Natural killer cell (primary cell): ENCODE data around the gene JAKMIP1. TPM values are rescaled to one million over a fixed set of nuclear protein-coding genes. Genes with fewer than 3 reads are reported as not detected.

Experiments
- ATAC-seq, 3 donors: fragments of 150-1000 bp in 2 of 3; fragments of 200-7000 bp in 1 of 3; cut with Tn5 transposase; 1 replicate in 1 of 3; 2 replicates in 2 of 3; pipeline ENCODE4 v1.10.0; 2021; ENCODE audit warnings: mild to moderate bottlenecking in 2 of 3, moderate library complexity in 2 of 3
- DNase-seq, 2 donors: peaks; one replicate each; pipeline versions ENCODE4 v3.0.0 to v3.0.0-alpha.2; 2013 to 2021; ENCODE audit warnings: mixed read lengths in 1 of 2
- H3K27ac ChIP-seq: one replicate; pipeline ENCODE4 v1.5.1; 2013; ENCODE audit warnings: mild to moderate bottlenecking, low read length
- H3K27me3 ChIP-seq: one replicate; pipeline ENCODE4 v1.6.1; 2013; ENCODE audit warnings: low read length; ENCODE audit not compliant: control insufficient read depth, insufficient read depth
- H3K36me3 ChIP-seq: one replicate; pipeline ENCODE4 v1.6.1; 2013; ENCODE audit warnings: low read length; ENCODE audit not compliant: control insufficient read depth, insufficient read depth
- H3K4me1 ChIP-seq: one replicate; pipeline ENCODE4 v1.6.1; 2013; ENCODE audit warnings: low read length; ENCODE audit not compliant: control insufficient read depth, insufficient read depth
- H3K4me3 ChIP-seq: one replicate; pipeline ENCODE4 v1.5.1; 2013; ENCODE audit warnings: low read length
- H3K9me3 ChIP-seq: one replicate; pipeline ENCODE4 v1.6.1; 2013; ENCODE audit warnings: low read length; ENCODE audit not compliant: control insufficient read depth, insufficient read depth
- H3K27ac Mint-ChIP-seq, 2 donors: one replicate each; pipeline ENCODE4 v1.8.0; 2022; ENCODE audit warnings: mild to moderate bottlenecking in 2 of 2, mixed read lengths in 2 of 2, moderate library complexity in 1 of 2
- H3K27me3 Mint-ChIP-seq, 2 donors: one replicate each; pipeline ENCODE4 v1.8.0; 2022; ENCODE audit warnings: low read depth in 2 of 2, mixed read lengths in 2 of 2
- H3K36me3 Mint-ChIP-seq: one replicate; pipeline ENCODE4 v1.8.0; 2022; ENCODE audit warnings: mixed read lengths
- H3K4me1 Mint-ChIP-seq, 2 donors: one replicate each; pipeline ENCODE4 v1.8.0; 2022; ENCODE audit warnings: mixed read lengths in 2 of 2
- H3K4me3 Mint-ChIP-seq: one replicate; pipeline ENCODE4 v1.8.0; 2022; ENCODE audit warnings: mild to moderate bottlenecking, moderate library complexity, mixed read lengths
- H3K9me3 Mint-ChIP-seq, 2 donors: one replicate each; pipeline ENCODE4 v1.8.0; 2022; ENCODE audit warnings: mixed read lengths in 2 of 2
- WGBS: methylation state at CpG from one replicate; pipeline ENCODE4 v1.1.7; 2013; ENCODE audit warnings: missing lambda C conversion rate; ENCODE audit not compliant: insufficient coverage; 5-methylcytosine and 5-hydroxymethylcytosine counted together
- intact Hi-C: fragments of 100-400 bp; cut with micrococcal nuclease; formaldehyde crosslinking; loops from one replicate; pipeline ENCODE4 v1.14.2; 2022
- total RNA-seq, 4 donors: library from RNA; stranded (reverse); fragments of 120-200 nt in 1 of 4; gene quantifications; one replicate each; pipeline versions ENCODE4 v1.2.3 to v1.2.4, GENCODE V29; 2013 to 2022
- TF ChIP-seq, protein P1 (sequence below): fragments of 200-600 bp; IDR thresholded peaks from one replicate; pipeline ENCODE4 v1.8.0; 2022; ENCODE audit warnings: antibody characterized with exemption

JAKMIP1 gene
- total RNA-seq, 3 donors from 2014 or later (not counting 1 experiment from before 2014, with no cell fraction given), result 8.8 to 21.8 (median 16.4) TPM

DNA sequence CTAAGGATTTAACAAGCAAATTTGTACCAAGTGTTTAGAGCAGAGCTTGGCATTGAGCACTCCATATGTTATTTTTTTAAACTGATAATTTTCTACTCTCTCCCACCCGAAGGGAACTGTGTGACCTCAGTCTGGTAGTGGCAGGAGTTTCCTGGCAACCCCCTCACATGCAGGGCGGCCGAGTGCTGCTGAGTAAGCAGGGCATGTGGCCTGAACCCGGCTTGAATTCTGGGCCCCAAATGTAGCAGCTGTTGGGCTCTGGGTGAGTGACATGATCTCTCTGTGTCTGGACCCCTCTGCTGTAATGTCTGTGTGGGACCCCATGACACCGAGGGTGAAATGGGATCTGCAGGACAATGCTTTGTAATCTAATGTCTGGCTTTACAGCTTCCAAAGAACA is 168.5 kb downstream of the JAKMIP1 start:
- Mint-ChIP-seq H3K27me3 (peaks cover 0 to 4% of the 10 kb centered on the region in 2 donors), H3K9me3 (no peaks in the 10 kb centered on the region), H3K4me3 (no peak overlapping the region), H3K36me3 (no peaks in the 10 kb centered on the region), H3K4me1 (no peaks in the 10 kb centered on the region), H3K27ac (no peak overlapping the region)
- no peaks in the 10 kb centered on the region for H3K36me3 ChIP-seq
- ATAC-seq (no peak), DNase-seq (no peak)
- H3K4me3 ChIP-seq, result no peak overlapping the region
- TF ChIP-seq, protein P1, sequence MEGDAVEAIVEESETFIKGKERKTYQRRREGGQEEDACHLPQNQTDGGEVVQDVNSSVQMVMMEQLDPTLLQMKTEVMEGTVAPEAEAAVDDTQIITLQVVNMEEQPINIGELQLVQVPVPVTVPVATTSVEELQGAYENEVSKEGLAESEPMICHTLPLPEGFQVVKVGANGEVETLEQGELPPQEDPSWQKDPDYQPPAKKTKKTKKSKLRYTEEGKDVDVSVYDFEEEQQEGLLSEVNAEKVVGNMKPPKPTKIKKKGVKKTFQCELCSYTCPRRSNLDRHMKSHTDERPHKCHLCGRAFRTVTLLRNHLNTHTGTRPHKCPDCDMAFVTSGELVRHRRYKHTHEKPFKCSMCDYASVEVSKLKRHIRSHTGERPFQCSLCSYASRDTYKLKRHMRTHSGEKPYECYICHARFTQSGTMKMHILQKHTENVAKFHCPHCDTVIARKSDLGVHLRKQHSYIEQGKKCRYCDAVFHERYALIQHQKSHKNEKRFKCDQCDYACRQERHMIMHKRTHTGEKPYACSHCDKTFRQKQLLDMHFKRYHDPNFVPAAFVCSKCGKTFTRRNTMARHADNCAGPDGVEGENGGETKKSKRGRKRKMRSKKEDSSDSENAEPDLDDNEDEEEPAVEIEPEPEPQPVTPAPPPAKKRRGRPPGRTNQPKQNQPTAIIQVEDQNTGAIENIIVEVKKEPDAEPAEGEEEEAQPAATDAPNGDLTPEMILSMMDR, result no peak
- intact Hi-C loops, result no loop called here
- no peaks in the 10 kb centered on the region for H3K9me3 ChIP-seq
- H3K4me1 ChIP-seq, result no peaks in the 10 kb centered on the region
- 39% methylated on average over 5 of the region's 5 CpGs for WGBS
- no peaks in the 10 kb centered on the region for H3K27me3 ChIP-seq
- H3K27ac ChIP-seq, result no peak overlapping the region

DNA sequence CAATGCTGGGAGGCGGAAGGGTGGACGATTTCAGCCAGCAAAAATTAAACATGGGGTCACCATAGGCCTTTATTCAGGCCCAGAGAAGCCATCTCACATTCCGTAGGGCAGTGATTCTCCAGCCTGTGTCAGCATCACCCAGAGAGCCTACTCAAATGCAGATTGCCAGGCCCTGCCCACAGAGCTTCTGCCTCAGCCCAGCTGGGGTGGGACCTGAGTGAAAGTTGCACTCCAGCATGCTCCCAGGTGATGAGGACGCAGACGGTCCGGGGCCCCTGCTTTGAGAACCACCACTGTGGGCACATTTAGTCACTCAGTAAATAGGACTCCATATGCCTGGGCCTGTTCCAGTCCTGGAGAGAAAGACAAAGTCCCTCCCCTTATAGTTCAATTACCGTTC is 169.7 kb downstream of the JAKMIP1 start:
- Histone ChIP-seq H3K9me3 (no peaks in the 10 kb centered on the region), H3K4me1 (no peaks in the 10 kb centered on the region), H3K27me3 (no peaks in the 10 kb centered on the region), H3K36me3 (no peaks in the 10 kb centered on the region), H3K27ac (no peak overlapping the region), H3K4me3 (no peak overlapping the region)
- Mint-ChIP-seq H3K36me3 (no peaks in the 10 kb centered on the region), H3K9me3 (no peaks in the 10 kb centered on the region), H3K4me3 (no peak overlapping the region), H3K27ac (no peak overlapping the region), H3K27me3 (peaks cover 0 to 6% of the 10 kb centered on the region in 2 donors), H3K4me1 (no peaks in the 10 kb centered on the region)
- intact Hi-C loops, result no loop called here
- TF ChIP-seq, protein P1, result no peak
- 89% methylated on average over 7 of the region's 7 CpGs for WGBS
- no peak for ATAC-seq
- DNase-seq, result no peak

DNA sequence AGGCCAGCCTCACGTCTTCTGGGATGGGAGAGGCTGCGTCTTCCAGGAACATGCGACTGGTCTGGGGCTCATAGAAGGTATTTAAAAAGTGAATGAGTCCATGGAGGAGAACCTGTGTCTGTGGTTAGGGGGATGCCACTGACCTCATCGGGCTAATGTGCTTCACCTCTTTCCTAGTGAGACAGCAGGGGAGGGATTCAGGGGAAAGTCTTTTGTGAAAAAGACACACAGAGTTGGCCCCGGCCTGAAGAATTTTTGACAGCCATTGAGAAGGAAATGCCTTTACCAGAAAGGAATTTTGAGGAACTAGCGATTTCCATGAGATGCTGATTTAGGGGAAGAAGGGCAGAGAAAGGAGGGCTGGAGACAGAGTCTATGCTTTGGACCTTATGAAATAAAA is 171.1 kb downstream of the JAKMIP1 start:
- intact Hi-C loops, result no loop called here
- no peak overlapping the region for H3K27ac ChIP-seq
- H3K9me3 ChIP-seq, result no peaks in the 10 kb centered on the region
- DNase-seq, result no peak
- no peaks in the 10 kb centered on the region for H3K27me3 ChIP-seq
- 83% methylated on average over 6 of the region's 6 CpGs for WGBS
- Mint-ChIP-seq H3K27me3 (peaks cover 0 to 6% of the 10 kb centered on the region in 2 donors), H3K27ac (no peak overlapping the region), H3K9me3 (no peaks in the 10 kb centered on the region), H3K36me3 (no peaks in the 10 kb centered on the region), H3K4me3 (no peak overlapping the region), H3K4me1 (no peaks in the 10 kb centered on the region)
- no peaks in the 10 kb centered on the region for H3K36me3 ChIP-seq
- no peaks in the 10 kb centered on the region for H3K4me1 ChIP-seq
- TF ChIP-seq, protein P1, result no peak
- no peak overlapping the region for H3K4me3 ChIP-seq
- no peak for ATAC-seq

DNA sequence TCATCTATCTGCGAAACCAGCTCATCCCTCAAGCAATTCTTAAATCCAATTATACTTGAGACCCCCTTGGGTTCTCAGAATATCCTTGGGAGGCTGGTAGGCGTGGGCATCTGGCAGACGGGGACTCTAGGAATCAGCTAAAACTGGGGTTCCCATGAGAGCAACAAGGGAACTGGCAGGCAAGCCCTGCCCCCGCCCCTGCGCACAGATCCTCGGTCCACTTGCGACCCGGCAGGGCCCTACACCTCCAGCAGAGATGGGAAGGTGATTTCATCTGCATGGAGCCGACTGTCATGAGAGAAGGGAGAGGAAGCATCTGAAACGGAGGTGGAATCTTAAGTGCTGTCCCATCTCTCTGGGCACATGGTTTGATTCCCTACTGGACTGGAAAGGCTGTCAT is 172.2 kb downstream of the JAKMIP1 start:
- no peaks in the 10 kb centered on the region for H3K4me1 ChIP-seq
- ATAC-seq, result no peak
- TF ChIP-seq, protein P1, result no peak
- no peaks in the 10 kb centered on the region for H3K27me3 ChIP-seq
- Mint-ChIP-seq H3K27me3 (peaks cover 0 to 6% of the 10 kb centered on the region in 2 donors), H3K36me3 (no peaks in the 10 kb centered on the region), H3K4me1 (no peaks in the 10 kb centered on the region), H3K9me3 (no peaks in the 10 kb centered on the region), H3K27ac (no peak overlapping the region), H3K4me3 (no peak overlapping the region)
- no peaks in the 10 kb centered on the region for H3K36me3 ChIP-seq
- no peak overlapping the region for H3K27ac ChIP-seq
- WGBS, result 85% methylated on average over 10 of the region's 10 CpGs
- no peak for DNase-seq
- no peak overlapping the region for H3K4me3 ChIP-seq
- intact Hi-C loops, result no loop called here
- H3K9me3 ChIP-seq, result no peaks in the 10 kb centered on the region
